ENCODE data around the gene PTPRM. TPM values are rescaled to one million over a fixed set of nuclear protein-coding genes. Genes with fewer than 3 reads are reported as not detected.

Gene PTPRM
- total RNA-seq, 1 donor from 2014 or later, result 10.7 TPM

- Mint-ChIP-seq H3K27me3 (ENCODE audit: insufficient read depth) (no peaks in the 10 kb centered on the region), H3K9me3 (no peaks in the 10 kb centered on the region), H3K4me1 (ENCODE audit: low read depth) (no peaks in the 10 kb centered on the region), H3K4me3 (no peak overlapping the region), H3K36me3 (ENCODE audit: low read depth) (no peaks in the 10 kb centered on the region), H3K27ac (no peak overlapping the region)
- intact Hi-C loops (cut with micrococcal nuclease), result no loop called here
- no peak for DNase-seq (ENCODE audit: low spot score)
These were observed 29.0 kb downstream of the PTPRM start for GRCh38 chr18:7596147-7596546.

DNA sequence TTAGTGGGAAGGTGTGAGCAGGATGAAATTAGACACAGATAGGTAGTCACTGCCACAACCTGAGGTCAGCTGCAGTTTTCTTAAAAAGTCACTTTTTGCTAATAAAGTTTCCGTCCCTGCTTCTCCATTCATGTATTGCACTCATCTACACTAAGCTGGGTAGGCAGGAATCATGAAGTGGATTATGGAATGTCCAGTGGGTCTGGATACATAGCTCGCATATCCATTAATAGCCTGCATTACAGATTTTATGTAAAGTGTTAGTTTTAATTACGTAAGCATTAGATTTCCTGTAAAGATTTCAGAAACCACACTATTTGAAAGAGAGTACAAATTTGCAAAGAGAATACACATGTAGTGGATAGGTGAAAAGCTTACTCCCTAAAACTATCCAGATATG, 30.4 kb downstream of the PTPRM start:
- H3K36me3 Mint-ChIP-seq (ENCODE audit: low read depth), result no peaks in the 10 kb centered on the region
- no peak overlapping the region for H3K27ac Mint-ChIP-seq
- no peak for DNase-seq (ENCODE audit: low spot score)
- no peaks in the 10 kb centered on the region for H3K9me3 Mint-ChIP-seq
- intact Hi-C loops (cut with micrococcal nuclease), result no loop called here
- no peak overlapping the region for H3K4me3 Mint-ChIP-seq
- no peaks in the 10 kb centered on the region for H3K4me1 Mint-ChIP-seq (ENCODE audit: low read depth)
- no peaks in the 10 kb centered on the region for H3K27me3 Mint-ChIP-seq (ENCODE audit: insufficient read depth)

DNA sequence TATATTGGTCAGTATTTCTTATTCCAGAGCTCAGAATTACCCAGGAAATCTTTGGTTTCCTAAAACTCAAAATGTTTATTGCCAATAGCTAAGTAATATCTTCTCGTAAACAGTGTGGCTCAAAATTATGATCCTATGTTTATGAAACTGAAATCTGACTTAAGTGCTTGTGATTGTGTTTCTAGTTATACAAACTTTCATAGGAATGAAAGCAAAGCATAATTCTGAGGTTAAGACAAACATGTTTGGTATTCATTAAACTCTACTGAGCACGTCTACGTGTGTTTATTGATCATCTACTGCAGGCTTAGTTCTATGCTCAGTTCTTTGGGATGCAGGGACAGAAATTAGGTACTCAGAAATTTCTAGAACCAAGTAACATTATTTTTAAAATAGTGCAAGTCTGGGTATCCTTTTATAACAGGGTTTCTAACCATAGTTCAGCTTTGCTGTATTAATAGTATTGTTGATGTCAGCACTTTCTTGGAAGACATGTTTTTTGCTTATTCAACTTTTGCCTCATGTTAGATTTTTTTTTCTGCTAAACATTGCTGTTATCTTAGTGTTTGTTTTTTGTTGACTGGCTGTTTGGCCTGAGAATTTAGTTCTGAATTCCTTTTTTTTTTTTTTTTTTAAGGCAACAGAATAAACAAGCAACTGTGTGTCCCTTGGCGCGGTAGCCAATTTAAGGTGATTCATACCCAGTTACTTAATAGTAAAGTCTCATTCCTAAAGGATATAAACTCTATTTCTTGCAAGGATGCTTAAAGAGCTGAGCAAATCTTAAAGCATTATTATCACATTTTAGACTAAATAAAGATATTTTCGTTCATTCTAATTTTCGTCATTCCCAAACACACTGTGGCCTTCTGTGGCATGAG, 31.3 kb downstream of the PTPRM start:
- Mint-ChIP-seq H3K27me3 (ENCODE audit: insufficient read depth) (no peaks in the 10 kb centered on the region), H3K4me3 (no peak overlapping the region), H3K27ac (no peak overlapping the region), H3K4me1 (ENCODE audit: low read depth) (no peaks in the 10 kb centered on the region), H3K9me3 (no peaks in the 10 kb centered on the region), H3K36me3 (ENCODE audit: low read depth) (no peaks in the 10 kb centered on the region)
- DNase-seq (ENCODE audit: low spot score), result no peak
- intact Hi-C loops (cut with micrococcal nuclease), result no loop called here

- no peaks in the 10 kb centered on the region for H3K9me3 Mint-ChIP-seq
These were observed 32.9 kb downstream of the PTPRM start for GRCh38 chr18:7600036-7600435.

GRCh38 chr18:7600528-7601245, 33.6 kb downstream of the PTPRM start:
- H3K4me3 Mint-ChIP-seq, result no peak overlapping the region
- H3K4me1 Mint-ChIP-seq (ENCODE audit: low read depth), result no peaks in the 10 kb centered on the region
- no peak overlapping the region for H3K27ac Mint-ChIP-seq
- H3K36me3 Mint-ChIP-seq (ENCODE audit: low read depth), result no peaks in the 10 kb centered on the region
- intact Hi-C loops (cut with micrococcal nuclease), result no loop called here
- H3K27me3 Mint-ChIP-seq (ENCODE audit: insufficient read depth), result no peaks in the 10 kb centered on the region
- DNase-seq (ENCODE audit: low spot score), result no peak
- H3K9me3 Mint-ChIP-seq, result no peaks in the 10 kb centered on the region

More at GRCh38 chr18:7600036-7600435, 32.9 kb downstream of the PTPRM start:
- no peak overlapping the region for H3K4me3 Mint-ChIP-seq
- no peaks in the 10 kb centered on the region for H3K4me1 Mint-ChIP-seq (ENCODE audit: low read depth)
- intact Hi-C loops (cut with micrococcal nuclease), result no loop called here
- no peak overlapping the region for H3K27ac Mint-ChIP-seq
- H3K36me3 Mint-ChIP-seq (ENCODE audit: low read depth), result no peaks in the 10 kb centered on the region
- no peak for DNase-seq (ENCODE audit: low spot score)
- H3K27me3 Mint-ChIP-seq (ENCODE audit: insufficient read depth), result no peaks in the 10 kb centered on the region

DNA sequence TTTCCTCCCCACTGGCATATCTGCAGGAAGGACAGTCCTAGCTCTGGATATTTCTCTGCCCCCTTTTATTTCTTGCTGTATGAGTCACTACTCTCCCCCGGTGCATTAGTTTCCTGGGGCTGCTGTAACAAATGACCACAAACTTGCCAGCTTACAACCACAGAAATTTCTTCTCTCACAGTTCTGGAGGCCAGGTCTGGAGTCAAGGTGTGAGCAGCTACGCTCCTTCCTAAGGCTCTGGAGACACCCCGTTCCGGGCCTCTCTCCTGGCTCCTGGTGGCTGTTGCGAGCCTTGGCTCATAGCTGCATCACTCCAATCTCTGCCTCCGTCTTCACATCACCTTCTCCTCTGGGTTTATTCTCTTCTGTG, 34.1 kb downstream of the PTPRM start:
- H3K4me3 Mint-ChIP-seq, result no peak overlapping the region
- H3K27me3 Mint-ChIP-seq (ENCODE audit: insufficient read depth), result no peaks in the 10 kb centered on the region
- no peak for DNase-seq (ENCODE audit: low spot score)
- no peaks in the 10 kb centered on the region for H3K4me1 Mint-ChIP-seq (ENCODE audit: low read depth)
- no peaks in the 10 kb centered on the region for H3K36me3 Mint-ChIP-seq (ENCODE audit: low read depth)
- H3K27ac Mint-ChIP-seq, result no peak overlapping the region
- intact Hi-C loops (cut with micrococcal nuclease), result no loop called here
- H3K9me3 Mint-ChIP-seq, result no peaks in the 10 kb centered on the region

- Mint-ChIP-seq H3K4me3 (no peak overlapping the region), H3K4me1 (ENCODE audit: low read depth) (no peaks in the 10 kb centered on the region), H3K9me3 (no peaks in the 10 kb centered on the region), H3K27ac (no peak overlapping the region), H3K36me3 (ENCODE audit: low read depth) (no peaks in the 10 kb centered on the region), H3K27me3 (ENCODE audit: insufficient read depth) (no peaks in the 10 kb centered on the region)
- no peak for DNase-seq (ENCODE audit: low spot score)
- intact Hi-C loops (cut with micrococcal nuclease), result no loop called here
These were observed 34.8 kb downstream of the PTPRM start for GRCh38 chr18:7601936-7602335.

DNA sequence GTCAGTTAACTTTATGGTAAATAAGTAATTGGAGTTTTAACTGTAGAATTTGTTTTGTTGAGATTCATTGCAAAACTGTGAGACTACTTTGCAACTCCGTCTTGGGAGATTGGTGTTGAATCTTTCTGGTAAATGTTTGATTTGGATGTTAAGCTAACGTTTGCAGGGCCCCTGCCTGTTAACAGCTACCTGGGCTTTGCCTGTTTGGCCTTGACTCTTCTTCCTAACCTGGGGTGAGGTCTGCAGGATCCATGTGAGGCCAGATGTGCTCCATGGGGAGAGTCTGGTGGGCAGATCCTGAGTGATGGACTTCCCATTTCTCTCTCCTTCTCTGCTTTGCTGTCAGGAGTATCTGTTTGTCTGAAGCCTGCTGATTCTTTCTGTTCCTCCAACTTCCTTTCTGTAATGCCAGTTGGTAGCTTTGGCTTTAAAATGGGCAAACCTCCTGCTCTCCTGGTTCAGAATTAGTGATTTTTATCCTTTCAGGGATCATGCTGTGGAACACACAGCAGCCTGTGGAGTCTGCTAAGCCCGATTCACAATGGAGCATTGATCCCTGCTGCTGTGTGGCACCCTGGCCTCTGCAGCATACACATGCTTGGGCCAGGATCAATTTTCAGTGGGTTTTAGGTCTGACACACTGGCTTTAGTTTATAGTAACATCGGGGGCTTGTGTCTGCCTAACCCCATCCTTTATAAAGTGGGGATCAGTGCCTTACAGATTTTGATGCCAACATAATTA, 36.3 kb downstream of the PTPRM start:
- Mint-ChIP-seq H3K27me3 (ENCODE audit: insufficient read depth) (no peaks in the 10 kb centered on the region), H3K36me3 (ENCODE audit: low read depth) (no peaks in the 10 kb centered on the region), H3K9me3 (no peaks in the 10 kb centered on the region), H3K27ac (no peak overlapping the region), H3K4me1 (ENCODE audit: low read depth) (no peaks in the 10 kb centered on the region), H3K4me3 (no peak overlapping the region)
- intact Hi-C loops (cut with micrococcal nuclease), result no loop called here
- no peak for DNase-seq (ENCODE audit: low spot score)

- no peak overlapping the region for H3K4me3 Mint-ChIP-seq
- no peak overlapping the region for H3K27ac Mint-ChIP-seq
- H3K36me3 Mint-ChIP-seq (ENCODE audit: low read depth), result no peaks in the 10 kb centered on the region
- intact Hi-C loops (cut with micrococcal nuclease), result no loop called here
- H3K9me3 Mint-ChIP-seq, result no peaks in the 10 kb centered on the region
- H3K4me1 Mint-ChIP-seq (ENCODE audit: low read depth), result no peaks in the 10 kb centered on the region
- DNase-seq (ENCODE audit: low spot score), result no peak
- H3K27me3 Mint-ChIP-seq (ENCODE audit: insufficient read depth), result no peaks in the 10 kb centered on the region
These were observed 37.2 kb downstream of the PTPRM start for GRCh38 chr18:7604361-7604760.

DNA sequence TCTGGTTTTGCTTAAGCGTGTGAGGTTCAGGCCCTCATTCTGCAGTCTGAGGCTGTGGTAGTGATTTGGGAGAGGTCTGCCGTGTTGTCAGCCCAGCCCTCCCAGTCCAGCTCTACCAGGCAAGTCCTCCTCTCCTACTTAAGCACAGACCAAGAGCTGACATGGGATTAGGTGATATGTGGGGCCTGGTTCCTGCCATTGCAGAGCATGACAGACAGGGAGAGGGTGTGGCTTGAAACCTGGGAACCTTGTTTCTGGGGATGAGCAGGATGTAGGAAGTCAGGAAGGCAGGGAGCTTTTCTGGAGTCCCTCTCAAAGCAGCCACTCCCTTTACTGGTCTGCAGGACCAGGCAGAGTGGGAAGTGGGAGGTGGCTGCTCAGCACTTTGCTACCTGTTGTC, 38.6 kb downstream of the PTPRM start:
- H3K4me3 Mint-ChIP-seq, result no peak overlapping the region
- intact Hi-C loops (cut with micrococcal nuclease), result no loop called here

GRCh38 chr18:7607540-7608173, 40.5 kb downstream of the PTPRM start:
- no peaks in the 10 kb centered on the region for H3K9me3 Mint-ChIP-seq
- H3K4me1 Mint-ChIP-seq (ENCODE audit: low read depth), result no peaks in the 10 kb centered on the region
- no peak overlapping the region for H3K27ac Mint-ChIP-seq
- no peak overlapping the region for H3K4me3 Mint-ChIP-seq
- no peaks in the 10 kb centered on the region for H3K36me3 Mint-ChIP-seq (ENCODE audit: low read depth)
- H3K27me3 Mint-ChIP-seq (ENCODE audit: insufficient read depth), result no peaks in the 10 kb centered on the region
- no peak for DNase-seq (ENCODE audit: low spot score)
- intact Hi-C loops (cut with micrococcal nuclease), result no loop called here

More for the DNA sequence above, 38.6 kb downstream of the PTPRM start:
- H3K4me1 Mint-ChIP-seq (ENCODE audit: low read depth), result no peaks in the 10 kb centered on the region
- DNase-seq (ENCODE audit: low spot score), result no peak
- no peaks in the 10 kb centered on the region for H3K27me3 Mint-ChIP-seq (ENCODE audit: insufficient read depth)
- no peaks in the 10 kb centered on the region for H3K36me3 Mint-ChIP-seq (ENCODE audit: low read depth)
- no peak overlapping the region for H3K27ac Mint-ChIP-seq
- H3K9me3 Mint-ChIP-seq, result no peaks in the 10 kb centered on the region

- Mint-ChIP-seq H3K27ac (no peak overlapping the region), H3K36me3 (ENCODE audit: low read depth) (no peaks in the 10 kb centered on the region), H3K4me1 (ENCODE audit: low read depth) (no peaks in the 10 kb centered on the region), H3K4me3 (no peak overlapping the region), H3K9me3 (no peaks in the 10 kb centered on the region), H3K27me3 (ENCODE audit: insufficient read depth) (no peaks in the 10 kb centered on the region)
- intact Hi-C loops (cut with micrococcal nuclease), result no loop called here
- no peak for DNase-seq (ENCODE audit: low spot score)
These were observed 41.0 kb downstream of the PTPRM start for GRCh38 chr18:7608174-7608550.

Measured in activated T-helper 1 cell treated with anti-CD3 and anti-CD28 coated beads, Interleukin-12 subunit alpha, Interleukin-12 subunit beta, Interleukin-2, Interleukin-4 antibody, amounts not matched to agents 30 ng/mL and 10 ng/mL and 1 ng/mL, durations not matched to agents 14 hours and 24 hours and 36 hours (primary cell).